Pancreas (tissue), 10 donors: ENCODE results near the gene SLK. TPM values are rescaled to one million over a fixed set of nuclear protein-coding genes. Genes with fewer than 3 reads are reported as not detected.

Experiments
- ATAC-seq, 4 donors: fragments of 200-7000 bp; cut with Tn5 transposase; one replicate each; pipeline versions ENCODE4 v1.8.0 to v1.9.1; 2020; ENCODE audit warnings: mild to moderate bottlenecking in 4 of 4, moderate library complexity in 4 of 4
- DNase-seq, 6 donors: peaks; one replicate each; pipeline ENCODE4 v3.0.0-alpha.2; 2020
- FAIRE-seq: peaks from 2 replicates; lab custom pipeline; 2012; peaks lifted over from hg19 to GRCh38; lab: Jason Lieb, UNC
- H3K27ac ChIP-seq, 4 donors: fragments of 200-600 bp; sonication (generic); 1 replicate in 3 of 4; 2 replicates in 1 of 4; pipeline versions ENCODE4 v1.5.0 to v1.8.0; 2020
- H3K27me3 ChIP-seq, 4 donors: fragments of 200-600 bp; one replicate each; pipeline ENCODE4 v1.8.0; 2021
- H3K36me3 ChIP-seq, 3 donors: fragments of 200-600 bp; sonication (generic) in 1 of 3; one replicate each; pipeline versions ENCODE4 v1.5.0 to v1.8.0; 2020 to 2021
- H3K4me1 ChIP-seq, 3 donors: fragments of 200-600 bp; one replicate each; pipeline ENCODE4 v1.8.0; 2021
- H3K4me3 ChIP-seq, 4 donors: fragments of 200-600 bp; sonication (generic) in 2 of 4; one replicate each; pipeline versions ENCODE4 v1.5.0 to v1.8.0; 2020 to 2021
- H3K9me3 ChIP-seq, 4 donors: fragments of 200-600 bp; one replicate each; pipeline ENCODE4 v1.8.0; 2021
- WGBS, 2 donors: extraction: QIAGEN DNeasy Blood & Tissue Kit; methylation state at CpG; one replicate each; pipeline ENCODE4 v1.1.7; 2013; 5-methylcytosine and 5-hydroxymethylcytosine counted together
- intact Hi-C, 3 donors: fragments of 100-400 bp; cut with DNase I; formaldehyde crosslinking; loops; one replicate each; pipeline versions ENCODE4 v1.11.1 to v1.14.2; 2022
- polyA plus RNA-seq, 2 donors: library from polyadenylated mRNA; stranded (reverse); fragments of 200-250 nt; gene quantifications; one replicate each; pipeline ENCODE4 v1.2.3, GENCODE V29; 2013
- total RNA-seq, 6 donors: library from RNA; stranded (reverse); fragmentation: NEBNext Ultra II Directional in 4 of 6; extraction: Animal tissue kit (Norgen Biotek cat#: 25700) in 4 of 6; gene quantifications; one replicate each; pipeline versions ENCODE4 v1.2.1 to v1.2.4, GENCODE V29; 2021 to 2023
- TF ChIP-seq, protein P1 (sequence below), 4 donors: fragments of 200-600 bp; sonication (generic) in 3 of 4; IDR thresholded peaks; one replicate each; pipeline versions ENCODE4 v1.5.0 to v1.8.0; 2021; ENCODE audit warnings: antibody characterized with exemption in 4 of 4
- donor health status: healthy with polysubstance abuse.
- donor health status: DM: no; HTN: no; CAD: no; lungs with moderate emphysema.
- donor health status: DM: no; HTN: no; CAD: no.
- donor health status: control.
- donor health status: control.
- donor health status: Bipolar disorder and iron deficiency.
- donor health status: DM: yes; HTN: yes; CAD: no.
- donor health status: DM: no; HTN: no; CAD: no.
- donor health status: DM: no; HTN: no; CAD: no.
- donor health status: DM: yes; HTN: yes; CAD: no.

The SLK gene
- total and polyA plus RNA-seq, 8 donors, result 6.0 to 20.1 (median 13.4) TPM

- intact Hi-C loops, result loop anchor here in 1 of 3 donors (10.0 kb wide), 1 partner anchor 168 kb away; no protein-coding TSS in a partner anchor
- Histone ChIP-seq H3K27me3 (no peaks in the 10 kb centered on the region), H3K9me3 (no peaks in the 10 kb centered on the region), H3K36me3 (no peaks in the 10 kb centered on the region), H3K4me3 (no peak overlapping the region), H3K27ac (no peak overlapping the region), H3K4me1 (no peaks in the 10 kb centered on the region)
- FAIRE-seq (no peak), ATAC-seq (no peak), DNase-seq (no peak)
- WGBS, 2 donors, result 78 to 85% methylated on average over 6 of the region's 6 CpGs
- TF ChIP-seq, protein P1, sequence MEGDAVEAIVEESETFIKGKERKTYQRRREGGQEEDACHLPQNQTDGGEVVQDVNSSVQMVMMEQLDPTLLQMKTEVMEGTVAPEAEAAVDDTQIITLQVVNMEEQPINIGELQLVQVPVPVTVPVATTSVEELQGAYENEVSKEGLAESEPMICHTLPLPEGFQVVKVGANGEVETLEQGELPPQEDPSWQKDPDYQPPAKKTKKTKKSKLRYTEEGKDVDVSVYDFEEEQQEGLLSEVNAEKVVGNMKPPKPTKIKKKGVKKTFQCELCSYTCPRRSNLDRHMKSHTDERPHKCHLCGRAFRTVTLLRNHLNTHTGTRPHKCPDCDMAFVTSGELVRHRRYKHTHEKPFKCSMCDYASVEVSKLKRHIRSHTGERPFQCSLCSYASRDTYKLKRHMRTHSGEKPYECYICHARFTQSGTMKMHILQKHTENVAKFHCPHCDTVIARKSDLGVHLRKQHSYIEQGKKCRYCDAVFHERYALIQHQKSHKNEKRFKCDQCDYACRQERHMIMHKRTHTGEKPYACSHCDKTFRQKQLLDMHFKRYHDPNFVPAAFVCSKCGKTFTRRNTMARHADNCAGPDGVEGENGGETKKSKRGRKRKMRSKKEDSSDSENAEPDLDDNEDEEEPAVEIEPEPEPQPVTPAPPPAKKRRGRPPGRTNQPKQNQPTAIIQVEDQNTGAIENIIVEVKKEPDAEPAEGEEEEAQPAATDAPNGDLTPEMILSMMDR (IDR thresholded peaks at IDR 0.05), result no peak
Measured at GRCh38 chr10:104046651-104047050, 79.7 kb downstream of the SLK start.

DNA sequence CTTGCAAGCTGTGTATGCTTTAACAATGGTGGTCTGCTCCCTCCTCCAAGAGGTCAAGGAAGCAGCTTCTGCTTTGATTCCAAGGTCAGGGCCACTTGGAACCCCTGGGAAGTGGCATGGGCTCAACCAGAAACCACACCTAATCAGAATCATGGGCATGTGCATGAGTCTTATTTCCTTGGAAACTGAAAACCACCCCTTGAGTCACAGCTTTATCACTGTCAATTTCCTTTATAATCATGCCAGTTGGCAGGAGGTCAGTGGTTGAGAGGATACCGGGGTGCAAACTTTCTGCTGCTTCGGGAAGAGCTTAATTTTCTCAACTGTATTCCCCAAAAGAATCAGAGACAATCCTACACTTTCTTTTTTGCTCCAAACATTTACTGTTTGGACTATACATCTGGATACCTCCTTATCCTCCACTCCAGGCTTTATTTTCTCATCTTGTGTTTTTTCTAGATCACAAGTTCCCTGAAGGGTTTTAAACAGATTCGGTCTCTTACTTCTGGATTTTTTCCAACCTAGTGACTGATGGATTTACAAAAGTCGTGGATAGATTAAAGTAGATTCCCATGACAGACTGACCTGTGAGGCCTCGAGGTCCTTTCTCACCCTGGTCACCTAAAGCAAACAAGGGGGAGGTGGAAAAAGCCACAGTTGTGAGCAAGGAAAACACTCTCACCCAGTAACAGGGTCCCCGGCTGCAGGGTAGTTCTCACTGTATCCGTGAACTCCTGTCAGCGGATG, 82.7 kb downstream of the SLK start:
- Histone ChIP-seq H3K9me3 (no peaks in the 10 kb centered on the region), H3K27me3 (no peaks in the 10 kb centered on the region), H3K27ac (no peak overlapping the region), H3K4me1 (no peaks in the 10 kb centered on the region), H3K36me3 (no peaks in the 10 kb centered on the region), H3K4me3 (no peak overlapping the region)
- FAIRE-seq (no peak), ATAC-seq (peak in 3 of 4 donors; percentile 47 to 62 (median 55)), DNase-seq (no peak)
- TF ChIP-seq, protein P1 (IDR thresholded peaks at IDR 0.05), result no peak
- 42% methylated on average over 8 of the region's 8 CpGs for WGBS, 2 donors
- intact Hi-C loops, result loop anchor here in 1 of 3 donors (10.0 kb wide), 1 partner anchor 165 kb away; no protein-coding TSS in a partner anchor

DNA sequence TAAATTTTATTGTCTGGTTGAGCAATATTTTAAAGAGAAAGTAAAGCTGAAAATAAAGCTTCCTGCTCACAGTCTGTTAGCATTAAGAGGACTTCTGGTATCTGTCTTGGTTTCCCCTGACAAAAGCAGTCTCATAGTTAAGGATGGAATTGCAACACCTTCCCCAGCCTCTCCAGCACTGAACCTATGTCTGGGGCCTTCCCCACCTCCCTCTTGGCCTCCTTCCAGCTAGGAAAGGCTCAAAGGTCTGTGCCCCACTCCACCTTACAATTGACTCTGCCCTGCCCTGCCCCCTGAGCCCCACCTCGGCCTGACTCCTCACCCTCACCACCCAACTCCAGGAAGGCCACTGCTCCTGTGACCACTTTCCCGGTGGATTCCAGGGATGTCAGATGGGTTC, 85.5 kb downstream of the SLK start:
- no peak for FAIRE-seq
- intact Hi-C loops, result no loop called here
- no peaks in the 10 kb centered on the region for H3K4me1 ChIP-seq
- peak in 1 of 4 donors; percentile 48 for ATAC-seq
- no peaks in the 10 kb centered on the region for H3K36me3 ChIP-seq
- no peak for DNase-seq
- 72% methylated on average over 2 of the region's 2 CpGs for WGBS, 2 donors
- H3K9me3 ChIP-seq, result no peaks in the 10 kb centered on the region
- no peak overlapping the region for H3K27ac ChIP-seq
- H3K27me3 ChIP-seq, result no peaks in the 10 kb centered on the region
- TF ChIP-seq, protein P1 (IDR thresholded peaks at IDR 0.05), result no peak
- H3K4me3 ChIP-seq, result no peak overlapping the region

GRCh38 chr10:104053201-104053600, 86.3 kb downstream of the SLK start:
- 88 to 90% methylated on average over 4 of the region's 4 CpGs for WGBS, 2 donors
- Histone ChIP-seq H3K27ac (no peak overlapping the region), H3K4me3 (no peak overlapping the region), H3K4me1 (no peaks in the 10 kb centered on the region), H3K36me3 (no peaks in the 10 kb centered on the region), H3K27me3 (no peaks in the 10 kb centered on the region), H3K9me3 (no peaks in the 10 kb centered on the region)
- no peak for DNase-seq
- no peak for ATAC-seq
- FAIRE-seq, result no peak
- TF ChIP-seq, protein P1 (IDR thresholded peaks at IDR 0.05), result no peak
- intact Hi-C loops, result no loop called here

- no peak for DNase-seq
- FAIRE-seq, result no peak
- TF ChIP-seq, protein P1 (IDR thresholded peaks at IDR 0.05), result no peak
- H3K36me3 ChIP-seq, result no peaks in the 10 kb centered on the region
- no peak overlapping the region for H3K4me3 ChIP-seq
- H3K4me1 ChIP-seq, result no peaks in the 10 kb centered on the region
- H3K27ac ChIP-seq, result no peak overlapping the region
- no peaks in the 10 kb centered on the region for H3K9me3 ChIP-seq
- no peaks in the 10 kb centered on the region for H3K27me3 ChIP-seq
- ATAC-seq, result no peak
- WGBS, 2 donors, result 71 to 77% methylated on average over 8 of the region's 8 CpGs
- intact Hi-C loops, result no loop called here
Measured at GRCh38 chr10:104054430-104054829, 87.5 kb downstream of the SLK start.
